Liver (tissue), 3 donors: ENCODE results near the gene CYB5R4.

Experiments used
- CTCF ChIP-seq: fragments of 150-350 bp; IDR thresholded peaks from 2 replicates; pipeline ENCODE4 v1.5.1; 2017; ENCODE audit warnings: improper control_type of control experiment, low read depth, low read length; ENCODE audit not compliant: missing input control
- FOXA1 ChIP-seq: IDR thresholded peaks from 2 replicates; pipeline ENCODE4 v1.6.1; 2016; ENCODE audit warnings: antibody characterized with exemption
- GABPA ChIP-seq, 2 donors: IDR thresholded peaks in 1 of 2; conservative IDR thresholded peaks in 1 of 2; 2 replicates each; pipeline ENCODE4 v1.6.1; 2016; ENCODE audit warnings: antibody characterized with exemption in 2 of 2, mild to moderate bottlenecking in 1 of 2, moderate library complexity in 1 of 2
- HNF4G ChIP-seq: IDR thresholded peaks from 2 replicates; pipeline ENCODE4 v1.6.1; 2016; ENCODE audit warnings: antibody characterized with exemption
- JUND ChIP-seq, 2 donors: IDR thresholded peaks; 2 replicates each; pipeline ENCODE4 v1.6.1; 2016; ENCODE audit warnings: antibody characterized with exemption in 2 of 2
- MAX ChIP-seq: IDR thresholded peaks from 2 replicates; pipeline ENCODE4 v1.6.1; 2016; ENCODE audit warnings: antibody characterized with exemption
- NR2F2 ChIP-seq: IDR thresholded peaks from 2 replicates; pipeline ENCODE4 v1.6.1; 2016; ENCODE audit warnings: antibody characterized with exemption
- RAD21 ChIP-seq, 2 donors: IDR thresholded peaks; 2 replicates each; pipeline ENCODE4 v1.6.1; 2016; ENCODE audit warnings: antibody characterized with exemption in 2 of 2, mild to moderate bottlenecking in 2 of 2
- REST ChIP-seq: IDR thresholded peaks from 2 replicates; pipeline ENCODE4 v1.6.1; 2016; ENCODE audit warnings: antibody characterized with exemption, mild to moderate bottlenecking
- YY1 ChIP-seq: IDR thresholded peaks from 2 replicates; pipeline ENCODE4 v1.6.1; 2016; ENCODE audit warnings: antibody characterized with exemption, mild to moderate bottlenecking
- ZBTB33 ChIP-seq: IDR thresholded peaks from 2 replicates; pipeline ENCODE4 v1.6.1; 2016; ENCODE audit warnings: antibody characterized with exemption
- donor health status: healthy.
- donor health status: healthy.

DNA sequence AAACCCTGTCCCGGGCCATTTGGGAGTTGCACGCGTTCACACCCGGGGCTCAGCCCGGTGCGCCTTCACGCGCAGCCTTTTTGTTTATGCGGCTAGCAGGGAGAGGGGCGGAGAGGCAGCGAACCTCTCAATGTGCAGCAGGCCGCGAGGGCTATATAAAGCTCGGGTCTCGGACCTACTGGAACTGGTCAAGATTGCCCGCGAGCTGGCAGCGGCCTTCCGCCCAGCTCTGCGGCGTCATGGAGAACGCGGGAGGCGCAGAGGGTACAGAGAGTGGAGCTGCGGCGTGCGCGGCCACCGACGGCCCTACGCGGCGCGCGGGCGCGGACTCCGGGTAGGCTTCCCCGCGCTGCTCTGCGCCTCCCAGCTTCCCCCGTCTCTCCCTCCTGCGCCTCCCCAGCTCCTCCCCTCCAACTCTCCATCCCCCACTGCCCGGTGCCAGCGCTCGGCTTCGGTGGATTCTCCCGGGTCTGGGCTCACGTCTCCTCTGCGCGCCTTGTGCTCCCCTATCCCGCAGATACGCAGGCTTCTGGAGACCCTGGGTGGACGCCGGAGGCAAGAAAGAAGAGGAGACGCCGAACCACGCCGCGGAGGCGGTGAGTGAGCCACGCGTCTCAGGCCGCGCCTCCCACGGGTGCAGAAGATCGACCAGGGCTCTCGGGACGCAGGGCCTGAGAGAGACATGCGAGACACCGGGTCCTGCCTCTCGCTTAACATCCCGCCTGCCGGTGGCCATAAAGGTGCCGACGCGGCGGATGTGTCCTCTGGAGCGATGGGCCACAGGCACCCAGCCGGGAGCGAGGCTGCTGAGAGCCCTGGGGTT is 6.1 kb upstream of the CYB5R4 start, which contains the start of gene RIPPLY2:
- TF ChIP-seq CTCF (no peak), ZBTB33 (no peak), FOXA1 (no peak), YY1 (no peak), NR2F2 (no peak), RAD21 (IDR thresholded peaks at IDR 0.05) (no peak), REST (no peak), GABPA (IDR thresholded peaks at IDR 0.05 in 1 of 2, conservative IDR thresholded peaks at IDR 0.05 in 1 of 2) (no peak), MAX (no peak), HNF4G (no peak), JUND (IDR thresholded peaks at IDR 0.05) (no peak)
